GM23338 (cell line): ENCODE results near the gene CUX1. TPM values are rescaled to one million over a fixed set of nuclear protein-coding genes. Genes with fewer than 3 reads are reported as not detected.

Source experiments
- ATAC-seq: fragments of 200-7000 bp; cut with Tn5 transposase; 3 replicates; pipeline ENCODE4 v1.9.1; 2020
- DNase-seq: peaks from one replicate; pipeline ENCODE4 v3.0.0-alpha.2; 2015; ENCODE audit warnings: low spot score
- H2AFZ ChIP-seq: fragments of 200-600 bp; sonication (generic); 2 replicates; pipeline ENCODE4 v1.8.0; 2016; ENCODE audit warnings: antibody characterized with exemption, mild to moderate bottlenecking, moderate library complexity
- H3F3A ChIP-seq: fragments of 200-600 bp; sonication (generic); replicated peaks from 2 replicates; pipeline ENCODE4 v1.8.0; 2017; ENCODE audit warnings: antibody characterized with exemption, mixed run types, low read depth
- H3K27ac ChIP-seq: fragments of 200-600 bp; sonication (generic); 2 replicates; pipeline ENCODE4 v1.6.1; 2016; ENCODE audit warnings: low read depth
- H3K27me3 ChIP-seq: fragments of 200-600 bp; sonication (generic); 2 replicates; pipeline ENCODE4 v1.8.0; 2016; ENCODE audit warnings: mild to moderate bottlenecking, mixed run types, moderate library complexity; ENCODE audit not compliant: insufficient read depth
- H3K36me3 ChIP-seq: fragments of 200-600 bp; sonication (generic); 2 replicates; pipeline ENCODE4 v1.8.0; 2016; ENCODE audit warnings: mild to moderate bottlenecking; ENCODE audit not compliant: insufficient read depth
- H3K4me1 ChIP-seq: fragments of 200-600 bp; sonication (generic); 2 replicates; pipeline ENCODE4 v1.8.0; 2016; ENCODE audit warnings: mild to moderate bottlenecking, moderate library complexity; ENCODE audit not compliant: insufficient read depth
- H3K4me2 ChIP-seq: fragments of 200-600 bp; sonication (generic); 2 replicates; pipeline ENCODE4 v1.7.1; 2017; ENCODE audit warnings: mixed run types
- H3K4me3 ChIP-seq: fragments of 200-600 bp; sonication (generic); 2 replicates; pipeline ENCODE4 v1.6.1; 2016; ENCODE audit warnings: mixed run types
- H3K79me2 ChIP-seq: fragments of 200-600 bp; sonication (generic); replicated peaks from 2 replicates; pipeline ENCODE4 v1.8.0; 2017; ENCODE audit warnings: mild to moderate bottlenecking; ENCODE audit not compliant: insufficient read depth
- H3K9me2 ChIP-seq: fragments of 200-600 bp; sonication (generic); 2 replicates; pipeline ENCODE4 v1.8.0; 2017; ENCODE audit not compliant: insufficient read depth
- H4K20me1 ChIP-seq: fragments of 200-600 bp; sonication (generic); replicated peaks from 2 replicates; pipeline ENCODE4 v1.8.0; 2017; ENCODE audit warnings: mild to moderate bottlenecking; ENCODE audit not compliant: insufficient read depth
- H3K27ac Mint-ChIP-seq: 2 replicates; pipeline ENCODE4 v1.8.0; 2020; ENCODE audit warnings: inconsistent platforms, mild to moderate bottlenecking, moderate library complexity, mixed read lengths
- H3K27me3 Mint-ChIP-seq: 3 replicates; pipeline ENCODE4 v1.8.0; 2022; ENCODE audit warnings: low read depth, mild to moderate bottlenecking, moderate library complexity, mixed read lengths, inconsistent platforms; ENCODE audit not compliant: insufficient read depth, poor library complexity
- H3K36me3 Mint-ChIP-seq: 3 replicates; pipeline ENCODE4 v1.8.0; 2021; ENCODE audit warnings: low read depth, mild to moderate bottlenecking, inconsistent platforms, moderate library complexity, mixed read lengths
- H3K4me1 Mint-ChIP-seq: 3 replicates; pipeline ENCODE4 v1.8.0; 2020; ENCODE audit warnings: mild to moderate bottlenecking, inconsistent platforms, mixed read lengths
- H3K4me3 Mint-ChIP-seq: 3 replicates; pipeline ENCODE4 v1.8.0; 2021; ENCODE audit warnings: moderate library complexity, mild to moderate bottlenecking, inconsistent platforms, mixed read lengths
- H3K9me3 Mint-ChIP-seq: 3 replicates; pipeline ENCODE4 v1.8.0; 2020; ENCODE audit warnings: moderate library complexity, mild to moderate bottlenecking, inconsistent platforms, mixed read lengths
- CREB1 ChIP-seq: fragments of 250-450 bp; sonication (Bioruptor Pico); IDR thresholded peaks from 2 replicates; pipeline ENCODE4 v1.5.0; 2020; ENCODE audit warnings: low read depth, mild to moderate bottlenecking, moderate library complexity
- CTCF ChIP-seq, 2 experiments: fragments of 200-600 bp in 1 of 2; sonication (generic) in 1 of 2; conservative IDR thresholded peaks; 2 replicates each; pipeline versions ENCODE4 v1.5.1 to v1.6.1; 2016 to 2017; ENCODE audit warnings: antibody characterized with exemption in 2 of 2, low read depth in 2 of 2, mild to moderate bottlenecking in 2 of 2, moderate library complexity in 1 of 2
- ETS1 ChIP-seq: IDR thresholded peaks from 2 replicates; pipeline ENCODE4 v1.6.1; 2016; ENCODE audit warnings: antibody characterized with exemption
- EZH2 ChIP-seq: fragments of 200-600 bp; sonication (generic); IDR thresholded peaks from one replicate; pipeline ENCODE4 v1.8.0; 2017; ENCODE audit warnings: antibody characterized with exemption, mild to moderate bottlenecking, low read depth; ENCODE audit not compliant: unreplicated experiment
- EZH2phosphoT487 ChIP-seq: fragments of 200-600 bp; sonication (generic); IDR thresholded peaks from one replicate; pipeline ENCODE4 v1.8.1; 2018; ENCODE audit warnings: antibody characterized with exemption; ENCODE audit not compliant: unreplicated experiment
- JUNB ChIP-seq: IDR thresholded peaks from one replicate; pipeline ENCODE4 v1.6.1; 2016; ENCODE audit warnings: antibody characterized with exemption; ENCODE audit not compliant: unreplicated experiment
- NANOG ChIP-seq: IDR thresholded peaks from 2 replicates; pipeline ENCODE4 v1.6.1; 2016; ENCODE audit warnings: antibody characterized with exemption, borderline replicate concordance
- POLR2AphosphoS5 ChIP-seq: IDR thresholded peaks from 2 replicates; pipeline ENCODE4 v1.6.1; 2016; ENCODE audit warnings: antibody characterized with exemption, low read depth
- REST ChIP-seq: IDR thresholded peaks from one replicate; pipeline ENCODE4 v1.6.1; 2018; ENCODE audit warnings: antibody characterized with exemption; ENCODE audit not compliant: unreplicated experiment
- STAT1 ChIP-seq: IDR thresholded peaks from one replicate; pipeline ENCODE4 v1.6.1; 2016; ENCODE audit warnings: antibody characterized with exemption; ENCODE audit not compliant: unreplicated experiment
- ZNF114 ChIP-seq: fragments of 250-450 bp; sonication (Bioruptor Pico); IDR thresholded peaks from 2 replicates; pipeline ENCODE4 v1.5.0; 2020; ENCODE audit warnings: mild to moderate bottlenecking, moderate library complexity
- ZNF331 ChIP-seq: fragments of 250-450 bp; sonication (Bioruptor Pico); IDR thresholded peaks from 2 replicates; pipeline ENCODE4 v1.5.0; 2020; ENCODE audit warnings: low read depth, mild to moderate bottlenecking, moderate library complexity
- ZNF462 ChIP-seq: fragments of 250-450 bp; sonication (Bioruptor Pico); IDR thresholded peaks from 2 replicates; pipeline ENCODE4 v1.5.0; 2020; ENCODE audit warnings: mild to moderate bottlenecking, moderate library complexity
- polyA plus RNA-seq: library from polyadenylated mRNA; unstranded; fragments of >200 nt; fragmentation: Nextera tagmentation; extraction: Ambion mirVana; gene quantifications from 2 replicates; pipeline ENCODE4 v1.2.1, GENCODE V29; 2016
- total RNA-seq: library from RNA; depleted of rRNA; stranded (reverse); fragments of >200 nt; shearing (Covaris generic); gene quantifications from 2 replicates; pipeline ENCODE4 v1.2.3, GENCODE V29; 2014

CUX1 gene
- total and polyA plus RNA-seq, 2 experiments from 2014 or later: 49.9 to 64.0 TPM

- Histone ChIP-seq H3K27ac (no peak overlapping the region), H3K4me2 (no peak overlapping the region), H3F3A (no peaks in the 10 kb centered on the region), H3K36me3 (no peaks in the 10 kb centered on the region), H3K4me1 (peaks cover 5% of the 10 kb centered on the region), H3K27me3 (no peaks in the 10 kb centered on the region), H3K4me3 (no peak overlapping the region), H3K9me2 (no peaks in the 10 kb centered on the region), H4K20me1 (peaks cover 12% of the 10 kb centered on the region), H2AFZ (no peak overlapping the region), H3K79me2 (peaks cover 60% of the 10 kb centered on the region)
- H3K36me3 Mint-ChIP-seq: peaks cover 1% of the 10 kb centered on the region; the same call in 1 of the 3 replicates
- TF ChIP-seq STAT1 (no peak), POLR2AphosphoS5 (no peak), ZNF114 (CRISPR knock-in tag) (no peak), REST (no peak), CTCF (conservative IDR thresholded peaks at IDR 0.05; ENCODE audit: low read depth in 2 of 2) (no peak), ZNF331 (CRISPR knock-in tag) (no peak), EZH2 (no peak), EZH2phosphoT487 (no peak), JUNB (no peak), NANOG (no peak), ZNF462 (CRISPR knock-in tag) (no peak), ETS1 (no peak), CREB1 (CRISPR knock-in tag) (no peak)
- H3K4me3 Mint-ChIP-seq: no peak overlapping the region
- no peaks in the 10 kb centered on the region for H3K9me3 Mint-ChIP-seq
- ATAC-seq (no peak), DNase-seq (no peak)
- peaks cover 11% of the 10 kb centered on the region for H3K27me3 Mint-ChIP-seq
- H3K27ac Mint-ChIP-seq: no peak overlapping the region
- peaks cover 42% of the 10 kb centered on the region for H3K4me1 Mint-ChIP-seq
These were observed 182.7 kb downstream of the CUX1 start for GRCh38 chr7:102000123-102000522.
